CD4-positive, CD25-positive, alpha-beta regulatory T cell (primary cell): ENCODE measurements around the gene HNRNPDL. TPM values are rescaled to one million over a fixed set of nuclear protein-coding genes. Genes with fewer than 3 reads are reported as not detected.

Experiments used
- ATAC-seq, 2 donors: fragments of 150-1000 bp; cut with Tn5 transposase; one replicate each; pipeline ENCODE4 v1.10.0; 2021; ENCODE audit warnings: low read depth in 2 of 2, moderate number of reproducible peaks in 2 of 2, moderate library complexity in 1 of 2
- DNase-seq, 3 donors: peaks; one replicate each; pipeline versions ENCODE4 v3.0.0 to v3.0.0-alpha.2; 2012 to 2022; ENCODE audit warnings: mixed read lengths in 1 of 3
- H3K27ac ChIP-seq: one replicate; pipeline ENCODE4 v1.7.0; 2013; ENCODE audit warnings: mild to moderate bottlenecking, low read length; ENCODE audit not compliant: insufficient read depth, poor library complexity, severe bottlenecking
- H3K27me3 ChIP-seq: one replicate; pipeline ENCODE4 v1.7.0; 2013; ENCODE audit warnings: low read length; ENCODE audit not compliant: control insufficient read depth, insufficient read depth
- H3K36me3 ChIP-seq: one replicate; pipeline ENCODE4 v1.7.0; 2013; ENCODE audit warnings: mild to moderate bottlenecking, low read length, moderate library complexity; ENCODE audit not compliant: control insufficient read depth, insufficient read depth
- H3K4me1 ChIP-seq: 2 replicates; pipeline ENCODE4 v1.7.0; 2013; ENCODE audit warnings: mild to moderate bottlenecking, low read length; ENCODE audit not compliant: insufficient read depth, control insufficient read depth, poor library complexity, severe bottlenecking
- H3K4me3 ChIP-seq: one replicate; pipeline ENCODE4 v1.7.0; 2013; ENCODE audit warnings: low read depth, mild to moderate bottlenecking, low read length, moderate library complexity
- H3K9me3 ChIP-seq, 2 experiments: 1 replicate in 1 of 2; 2 replicates in 1 of 2; pipeline ENCODE4 v1.7.0; 2013; ENCODE audit warnings: low read length in 2 of 2, mild to moderate bottlenecking in 1 of 2, moderate library complexity in 1 of 2; ENCODE audit not compliant: control insufficient read depth in 2 of 2
- H3K27ac Mint-ChIP-seq, 3 donors: one replicate each; pipeline ENCODE4 v1.8.0; 2020 to 2022; ENCODE audit warnings: mild to moderate bottlenecking in 3 of 3, mixed read lengths in 3 of 3, moderate library complexity in 2 of 3
- H3K27me3 Mint-ChIP-seq: one replicate; pipeline ENCODE4 v1.8.0; 2022; ENCODE audit warnings: mild to moderate bottlenecking, mixed read lengths
- H3K36me3 Mint-ChIP-seq: one replicate; pipeline ENCODE4 v1.8.0; 2020; ENCODE audit warnings: mixed read lengths
- H3K4me1 Mint-ChIP-seq, 4 donors: one replicate each; pipeline ENCODE4 v1.8.0; 2020 to 2022; ENCODE audit warnings: mixed read lengths in 4 of 4, mild to moderate bottlenecking in 1 of 4
- H3K4me3 Mint-ChIP-seq, 4 donors: one replicate each; pipeline ENCODE4 v1.8.0; 2020 to 2022; ENCODE audit warnings: mild to moderate bottlenecking in 4 of 4, mixed read lengths in 4 of 4, moderate library complexity in 3 of 4
- H3K9me3 Mint-ChIP-seq, 7 donors: one replicate each; pipeline ENCODE4 v1.8.0; 2020 to 2022; ENCODE audit warnings: mixed read lengths in 7 of 7, mild to moderate bottlenecking in 3 of 7, moderate library complexity in 2 of 7
- polyA plus RNA-seq, 4 donors: library from polyadenylated mRNA; unstranded; fragments of 300-500 nt; fragmentation: Illumina TruSeq; gene quantifications; one replicate each; pipeline ENCODE4 v1.2.3, GENCODE V29; 2021
- total RNA-seq: library from RNA; stranded (reverse); gene quantifications from one replicate; pipeline ENCODE4 v1.2.3, GENCODE V29; 2022

HNRNPDL gene
- total and polyA plus RNA-seq, 5 donors from 2014 or later = 142 to 337 (median 178) TPM

DNA sequence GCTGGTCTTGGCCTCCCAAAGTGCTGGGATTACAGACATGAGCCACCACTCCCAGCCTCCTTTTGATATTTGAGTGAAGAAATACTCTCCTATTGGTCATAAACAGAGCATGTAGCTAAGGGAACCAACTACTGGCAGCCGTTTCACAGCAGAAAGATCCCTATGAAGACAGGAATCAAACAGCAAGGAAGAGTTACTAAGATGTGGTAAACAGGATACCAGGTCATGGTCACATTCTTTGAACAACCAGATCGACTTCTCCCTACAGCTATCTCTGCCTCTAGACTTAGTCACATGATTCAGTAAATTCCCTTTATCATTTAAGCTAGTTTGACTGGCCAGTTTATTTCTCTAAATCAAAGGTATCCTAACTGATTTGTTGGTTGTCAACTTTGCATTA lies 47.5 kb downstream of the HNRNPDL start:
- Mint-ChIP-seq H3K36me3 (peaks cover 7% of the 10 kb centered on the region), H3K27me3 (no peaks in the 10 kb centered on the region), H3K4me1 (peaks cover 9 to 15% (median 12%) of the 10 kb centered on the region in 4 donors), H3K27ac (peak overlapping the region in 1 of 3 donors; percentile 41), H3K4me3 (no peak overlapping the region), H3K9me3 (peaks cover 0 to 2% (median 0%) of the 10 kb centered on the region in 7 donors)
- Histone ChIP-seq H3K4me3 (no peak overlapping the region), H3K9me3 (no peaks in the 10 kb centered on the region), H3K36me3 (peaks cover 4% of the 10 kb centered on the region), H3K27me3 (peaks cover 5% of the 10 kb centered on the region), H3K4me1 (no peaks in the 10 kb centered on the region), H3K27ac (no peak overlapping the region)
- DNase-seq (no peak), ATAC-seq (no peak)

DNA sequence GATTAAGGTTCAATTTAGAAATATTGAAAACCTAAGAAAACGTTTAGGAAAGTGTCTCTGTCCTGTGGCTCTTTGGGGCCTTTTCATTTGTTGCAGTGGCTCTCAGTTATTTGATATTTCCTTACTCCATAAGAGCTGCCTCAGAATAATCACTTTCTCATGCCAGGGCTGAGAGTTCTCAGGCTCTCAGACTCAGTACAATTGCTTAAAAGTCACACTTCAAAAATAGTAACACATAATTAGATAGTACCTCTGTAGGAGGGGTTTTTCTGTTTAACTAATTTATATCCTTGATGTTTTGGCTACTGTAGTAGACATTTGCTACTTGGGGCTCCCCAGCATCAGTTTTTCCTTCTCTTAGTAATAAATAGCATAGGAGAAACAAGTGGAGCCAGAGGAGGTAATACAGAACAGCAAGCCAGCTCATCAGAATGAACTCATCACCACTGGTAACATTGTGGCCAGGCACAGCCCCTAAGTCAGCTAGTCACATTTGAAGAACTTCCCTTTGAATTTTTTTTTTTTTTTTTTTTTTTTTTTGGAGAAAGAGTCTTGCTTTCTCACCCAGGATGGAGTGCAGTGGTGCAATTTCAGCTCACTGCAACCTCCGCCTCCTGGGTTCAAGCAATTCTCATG lies 48.5 kb downstream of the HNRNPDL start:
- H3K36me3 ChIP-seq = peaks cover 4% of the 10 kb centered on the region
- DNase-seq (no peak), ATAC-seq (no peak)
- H3K4me1 Mint-ChIP-seq = peaks cover 12 to 18% (median 16%) of the 10 kb centered on the region in 4 donors
- H3K9me3 ChIP-seq = no peaks in the 10 kb centered on the region
- peaks cover 5% of the 10 kb centered on the region for H3K27me3 ChIP-seq
- peaks cover 9% of the 10 kb centered on the region for H3K36me3 Mint-ChIP-seq
- H3K9me3 Mint-ChIP-seq = peaks cover 0 to 2% (median 0%) of the 10 kb centered on the region in 7 donors
- no peaks in the 10 kb centered on the region for H3K4me1 ChIP-seq
- peak overlapping the region in 1 of 4 donors; percentile 27 for H3K4me3 Mint-ChIP-seq
- no peaks in the 10 kb centered on the region for H3K27me3 Mint-ChIP-seq
- H3K27ac ChIP-seq = no peak overlapping the region
- H3K4me3 ChIP-seq = no peak overlapping the region
- no peak overlapping the region for H3K27ac Mint-ChIP-seq

GRCh38 chr4:82381235-82381634 lies 49.0 kb downstream of the HNRNPDL start:
- ATAC-seq (no peak), DNase-seq (no peak)
- Histone ChIP-seq H3K27ac (no peak overlapping the region), H3K27me3 (peaks cover 3% of the 10 kb centered on the region), H3K9me3 (no peaks in the 10 kb centered on the region), H3K36me3 (peaks cover 4% of the 10 kb centered on the region), H3K4me3 (no peak overlapping the region), H3K4me1 (peaks cover under 1% of the 10 kb centered on the region)
- Mint-ChIP-seq H3K4me3 (no peak overlapping the region), H3K27ac (no peak overlapping the region), H3K9me3 (peaks cover 0 to 2% (median 0%) of the 10 kb centered on the region in 7 donors), H3K27me3 (no peaks in the 10 kb centered on the region), H3K4me1 (peaks cover 16 to 22% (median 20%) of the 10 kb centered on the region in 4 donors), H3K36me3 (peaks cover 9% of the 10 kb centered on the region)

DNA sequence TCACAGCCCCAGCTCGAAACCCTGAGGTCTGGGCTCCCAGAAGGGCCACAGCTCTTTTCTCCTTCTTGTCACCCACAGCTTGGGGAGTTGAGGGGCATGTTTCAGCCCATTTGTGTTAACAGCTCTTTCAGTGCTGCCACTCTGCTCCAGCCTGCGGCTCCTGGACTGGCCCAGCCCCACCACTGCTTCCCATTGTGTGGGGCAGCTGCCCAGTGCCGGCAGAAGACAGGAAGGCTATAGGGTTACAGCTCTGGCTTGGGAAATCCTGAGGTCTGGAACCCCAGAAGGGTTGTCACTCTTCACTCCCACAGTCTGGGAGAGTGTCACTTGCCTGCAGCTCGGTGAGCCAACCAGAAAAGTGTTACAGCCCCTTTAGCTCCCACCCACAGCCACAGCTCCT lies 49.4 kb downstream of the HNRNPDL start:
- ATAC-seq (no peak), DNase-seq (no peak)
- no peak overlapping the region for H3K4me3 Mint-ChIP-seq

DNA sequence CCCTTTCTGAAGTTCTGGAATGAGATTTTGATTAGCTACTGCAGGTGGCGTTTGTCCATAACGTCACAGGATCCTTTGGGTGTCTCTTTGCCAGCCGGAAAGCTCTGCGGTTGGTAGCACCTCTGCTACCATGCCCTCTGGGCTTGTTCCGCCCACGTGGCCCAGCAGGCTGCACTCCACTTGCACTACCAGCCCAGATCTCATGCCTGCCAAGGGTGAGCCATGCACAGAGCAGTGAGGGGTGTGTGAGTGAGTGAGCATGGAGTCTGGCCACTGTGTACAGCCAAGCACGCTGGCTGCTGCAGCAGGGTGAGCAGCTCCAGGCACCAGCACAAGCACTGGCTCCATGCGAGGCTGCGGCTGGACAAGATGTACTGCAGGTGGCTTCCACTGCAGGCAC lies 49.9 kb downstream of the HNRNPDL start:
- Histone ChIP-seq H3K4me3 (no peak overlapping the region), H3K4me1 (peaks cover 8% of the 10 kb centered on the region), H3K27ac (no peak overlapping the region), H3K36me3 (peaks cover 4% of the 10 kb centered on the region), H3K27me3 (no peaks in the 10 kb centered on the region), H3K9me3 (no peaks in the 10 kb centered on the region)
- no peak for DNase-seq
- no peak for ATAC-seq
- no peaks in the 10 kb centered on the region for H3K9me3 Mint-ChIP-seq
- no peak overlapping the region for H3K27ac Mint-ChIP-seq
- H3K4me3 Mint-ChIP-seq = no peak overlapping the region
- peaks cover 23 to 29% (median 25%) of the 10 kb centered on the region in 4 donors for H3K4me1 Mint-ChIP-seq
- no peaks in the 10 kb centered on the region for H3K27me3 Mint-ChIP-seq
- H3K36me3 Mint-ChIP-seq = peaks cover 9% of the 10 kb centered on the region

More for the DNA sequence above, 49.4 kb downstream of the HNRNPDL start:
- peaks cover 2% of the 10 kb centered on the region for H3K27me3 ChIP-seq
- Mint-ChIP-seq H3K27ac (no peak overlapping the region), H3K27me3 (no peaks in the 10 kb centered on the region), H3K36me3 (peaks cover 9% of the 10 kb centered on the region), H3K9me3 (no peaks in the 10 kb centered on the region), H3K4me1 (peaks cover 21 to 25% (median 23%) of the 10 kb centered on the region in 4 donors)
- no peaks in the 10 kb centered on the region for H3K9me3 ChIP-seq
- no peak overlapping the region for H3K27ac ChIP-seq
- peaks cover 4% of the 10 kb centered on the region for H3K36me3 ChIP-seq
- H3K4me1 ChIP-seq = peaks cover 5% of the 10 kb centered on the region
- H3K4me3 ChIP-seq = no peak overlapping the region

GRCh38 chr4:82376109-82376508 lies 54.2 kb downstream of the HNRNPDL start:
- H3K4me1 Mint-ChIP-seq = peaks cover 27 to 44% (median 35%) of the 10 kb centered on the region in 4 donors
- H3K9me3 Mint-ChIP-seq = no peaks in the 10 kb centered on the region
- Histone ChIP-seq H3K9me3 (no peaks in the 10 kb centered on the region), H3K4me1 (peaks cover 27% of the 10 kb centered on the region), H3K36me3 (peaks cover 5% of the 10 kb centered on the region), H3K27ac (no peak overlapping the region), H3K4me3 (peak overlapping the region; percentile 97), H3K27me3 (no peaks in the 10 kb centered on the region)
- peak overlapping the region in 3 of 4 donors; percentile 98 to 100 (median 99) for H3K4me3 Mint-ChIP-seq
- no peak for DNase-seq
- peaks cover 19% of the 10 kb centered on the region for H3K36me3 Mint-ChIP-seq
- no peak for ATAC-seq
- H3K27me3 Mint-ChIP-seq = peaks cover 8% of the 10 kb centered on the region
- peak overlapping the region in 1 of 3 donors; percentile 83 for H3K27ac Mint-ChIP-seq

GRCh38 chr4:82373816-82374625 lies 56.2 kb downstream of the HNRNPDL start, which contains the start of gene HNRNPD:
Gene HNRNPD (minus strand): TSS chr4:82373991. CDS start chr4:82373678, 313 bp downstream.
- Mint-ChIP-seq H3K27me3 (peaks cover 8% of the 10 kb centered on the region), H3K27ac (peak within 1 kb of the TSS; percentile 98 to 100 (median 100)), H3K36me3 (peaks cover 24% of the 10 kb centered on the region), H3K4me1 (peaks cover 36 to 65% (median 47%) of the 10 kb centered on the region in 4 donors), H3K9me3 (no peaks in the 10 kb centered on the region), H3K4me3 (peak within 1 kb of the TSS; percentile 98 to 100 (median 99))
- Histone ChIP-seq H3K4me3 (peak within 1 kb of the TSS; percentile 100), H3K36me3 (peaks cover 12% of the 10 kb centered on the region), H3K27me3 (no peaks in the 10 kb centered on the region), H3K27ac (peak within 1 kb of the TSS; percentile 98), H3K4me1 (peaks cover 47% of the 10 kb centered on the region), H3K9me3 (no peaks in the 10 kb centered on the region)
- peak; percentile 89 to 100 (median 94) for DNase-seq
- ATAC-seq = peak; percentile 91 to 92
